OCI-LY7 (cell line): ENCODE results near the gene SPAG6. TPM values are rescaled to one million over a fixed set of nuclear protein-coding genes. Genes with fewer than 3 reads are reported as not detected.

Source experiments
- BruUV-seq: library from RNA; stranded (reverse); fragments of 400-500 nt; replicated peaks from 2 replicates; lab custom pipeline; 2021; lab: Mats Ljungman, UMichigan
- CTCF ChIA-PET: fragments of 300-600 bp; sonication (Branson Sonifier 250); formaldehyde crosslinking; loops from one replicate; lab custom pipeline; 2022; ENCODE audit warnings: antibody characterized with exemption; ENCODE audit not compliant: unreplicated experiment; lab: Charles Lee
- POLR2A ChIA-PET: fragments of 300-600 bp; sonication (Branson Sonifier 250); formaldehyde crosslinking; loops from one replicate; lab custom pipeline; 2022; ENCODE audit warnings: antibody characterized with exemption; lab: Charles Lee
- DNase-seq: peaks from one replicate; pipeline ENCODE4 v3.0.0-alpha.2; 2015; ENCODE audit warnings: low spot score
- H2AFZ ChIP-seq: fragments of 200-600 bp; sonication (generic), shearing (Covaris generic); 2 replicates; pipeline ENCODE4 v1.6.1; 2014; ENCODE audit warnings: mild to moderate bottlenecking, antibody characterized with exemption, low read length, moderate library complexity
- H3K27ac ChIP-seq: fragments of 200-600 bp; sonication (generic); 2 replicates; pipeline ENCODE4 v1.5.1; 2014; ENCODE audit warnings: mixed run types, low read depth, mild to moderate bottlenecking, moderate library complexity, low read length, inconsistent platforms; ENCODE audit not compliant: poor library complexity, severe bottlenecking
- H3K36me3 ChIP-seq: fragments of 200-600 bp; sonication (generic); 2 replicates; pipeline ENCODE4 v1.6.1; 2014; ENCODE audit warnings: mild to moderate bottlenecking, antibody characterized with exemption, low read length, moderate library complexity, mixed read lengths; ENCODE audit not compliant: insufficient read depth
- H3K4me1 ChIP-seq: fragments of 200-600 bp; sonication (generic); 2 replicates; pipeline ENCODE4 v1.5.1; 2014; ENCODE audit warnings: mild to moderate bottlenecking, low read length; ENCODE audit not compliant: insufficient read depth, poor library complexity, severe bottlenecking
- H3K4me2 ChIP-seq: fragments of 200-600 bp; sonication (generic); 2 replicates; pipeline ENCODE4 v1.6.1; 2014; ENCODE audit warnings: mild to moderate bottlenecking, low read length
- H3K4me3 ChIP-seq: fragments of 200-600 bp; sonication (generic); 2 replicates; pipeline ENCODE4 v1.5.1; 2014; ENCODE audit warnings: mild to moderate bottlenecking, low read depth, low read length; ENCODE audit not compliant: poor library complexity, severe bottlenecking
- H3K79me2 ChIP-seq: fragments of 200-600 bp; sonication (generic); 2 replicates; pipeline ENCODE4 v1.6.1; 2016; ENCODE audit warnings: low read depth, mild to moderate bottlenecking, low read length, moderate library complexity, mixed read lengths; ENCODE audit not compliant: insufficient read depth
- H3K9me2 ChIP-seq: fragments of 200-600 bp; sonication (generic); 2 replicates; pipeline ENCODE4 v1.6.1; 2016; ENCODE audit warnings: mild to moderate bottlenecking, low read length, mixed read lengths; ENCODE audit not compliant: insufficient read depth
- H3K9me3 ChIP-seq: fragments of 200-600 bp; sonication (generic); 2 replicates; pipeline ENCODE4 v1.6.1; 2014; ENCODE audit warnings: mild to moderate bottlenecking, mixed run types, low read length, mixed read lengths
- H4K20me1 ChIP-seq: fragments of 200-600 bp; sonication (generic); 2 replicates; pipeline ENCODE4 v1.6.1; 2014; ENCODE audit warnings: mild to moderate bottlenecking, antibody characterized with exemption, low read length, moderate library complexity, mixed read lengths; ENCODE audit not compliant: insufficient read depth
- EZH2phosphoT487 ChIP-seq: fragments of 200-600 bp; sonication (generic); IDR thresholded peaks from 2 replicates; pipeline ENCODE4 v1.6.1; 2018; ENCODE audit warnings: low read depth, borderline replicate concordance, mild to moderate bottlenecking, mixed run types, antibody characterized with exemption, low read length, moderate library complexity, mixed read lengths
- intact Hi-C: fragments of 100-400 bp; cut with micrococcal nuclease; formaldehyde crosslinking; loops from one replicate; pipeline ENCODE4 v1.10.0; 2022; ENCODE audit not compliant: unreplicated experiment
- total RNA-seq, 2 experiments: library from RNA; depleted of rRNA in 1 of 2; stranded (reverse); fragments of >200 nt in 1 of 2; shearing (Covaris generic) in 1 of 2; gene quantifications; 2 replicates each; pipeline ENCODE4 v1.2.3, GENCODE V29; 2014 to 2022
- TF ChIP-seq, protein P1 (sequence below): fragments of 200-600 bp; sonication (generic); conservative IDR thresholded peaks from 2 replicates; pipeline ENCODE4 v1.5.1; 2014; ENCODE audit warnings: mild to moderate bottlenecking, antibody characterized with exemption, low read length, moderate library complexity, mixed read lengths

Gene SPAG6
- total RNA-seq, 2 experiments from 2014 or later, result not detected

DNA sequence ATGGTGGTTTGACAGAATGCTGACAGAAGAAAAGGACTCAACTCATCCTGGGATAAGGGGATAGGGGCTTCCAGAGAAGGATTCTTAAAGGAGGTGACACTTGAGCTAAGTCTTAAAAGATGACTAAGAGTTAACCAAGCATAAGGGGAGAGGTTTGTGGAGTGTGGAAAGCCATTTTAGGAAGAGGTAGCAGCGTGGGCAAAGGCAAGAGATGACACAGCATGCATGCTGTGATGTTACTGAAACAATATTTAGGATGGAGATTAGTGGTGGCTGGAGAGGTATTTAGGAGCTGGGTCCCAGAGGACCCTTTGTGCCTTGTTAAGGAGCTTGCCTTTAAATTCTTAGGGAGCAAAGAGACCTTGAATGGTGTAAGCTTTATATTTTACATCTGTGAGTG is 65.1 kb downstream of the SPAG6 start:
- Histone ChIP-seq H3K4me2 (no peak overlapping the region), H2AFZ (no peak overlapping the region), H3K36me3 (no peaks in the 10 kb centered on the region), H3K79me2 (no peaks in the 10 kb centered on the region), H3K4me1 (no peaks in the 10 kb centered on the region), H3K4me3 (no peak overlapping the region), H3K27ac (no peak overlapping the region), H4K20me1 (no peaks in the 10 kb centered on the region), H3K9me2 (no peaks in the 10 kb centered on the region), H3K9me3 (no peaks in the 10 kb centered on the region)
- intact Hi-C loops, result no loop called here
- no peak for DNase-seq
- POLR2A ChIA-PET, result interaction anchor here (0.6 to 1.1 kb wide), 2 partner anchors 198 to 350 kb away, joined by 3 read pairs; no protein-coding TSS in a partner anchor
- BruUV-seq, result no TSS peak
- CTCF ChIA-PET, result no interaction called here
- TF ChIP-seq, protein P1, sequence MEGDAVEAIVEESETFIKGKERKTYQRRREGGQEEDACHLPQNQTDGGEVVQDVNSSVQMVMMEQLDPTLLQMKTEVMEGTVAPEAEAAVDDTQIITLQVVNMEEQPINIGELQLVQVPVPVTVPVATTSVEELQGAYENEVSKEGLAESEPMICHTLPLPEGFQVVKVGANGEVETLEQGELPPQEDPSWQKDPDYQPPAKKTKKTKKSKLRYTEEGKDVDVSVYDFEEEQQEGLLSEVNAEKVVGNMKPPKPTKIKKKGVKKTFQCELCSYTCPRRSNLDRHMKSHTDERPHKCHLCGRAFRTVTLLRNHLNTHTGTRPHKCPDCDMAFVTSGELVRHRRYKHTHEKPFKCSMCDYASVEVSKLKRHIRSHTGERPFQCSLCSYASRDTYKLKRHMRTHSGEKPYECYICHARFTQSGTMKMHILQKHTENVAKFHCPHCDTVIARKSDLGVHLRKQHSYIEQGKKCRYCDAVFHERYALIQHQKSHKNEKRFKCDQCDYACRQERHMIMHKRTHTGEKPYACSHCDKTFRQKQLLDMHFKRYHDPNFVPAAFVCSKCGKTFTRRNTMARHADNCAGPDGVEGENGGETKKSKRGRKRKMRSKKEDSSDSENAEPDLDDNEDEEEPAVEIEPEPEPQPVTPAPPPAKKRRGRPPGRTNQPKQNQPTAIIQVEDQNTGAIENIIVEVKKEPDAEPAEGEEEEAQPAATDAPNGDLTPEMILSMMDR, result no peak
- TF ChIP-seq EZH2phosphoT487, result no peak

- BruUV-seq, result no TSS peak
- POLR2A ChIA-PET, result interaction anchor here (0.6 to 1.1 kb wide), 2 partner anchors 198 to 351 kb away, joined by 3 read pairs; no protein-coding TSS in a partner anchor
- intact Hi-C loops, result no loop called here
Observed at GRCh38 chr10:22410846-22411245, 65.5 kb downstream of the SPAG6 start.

DNA sequence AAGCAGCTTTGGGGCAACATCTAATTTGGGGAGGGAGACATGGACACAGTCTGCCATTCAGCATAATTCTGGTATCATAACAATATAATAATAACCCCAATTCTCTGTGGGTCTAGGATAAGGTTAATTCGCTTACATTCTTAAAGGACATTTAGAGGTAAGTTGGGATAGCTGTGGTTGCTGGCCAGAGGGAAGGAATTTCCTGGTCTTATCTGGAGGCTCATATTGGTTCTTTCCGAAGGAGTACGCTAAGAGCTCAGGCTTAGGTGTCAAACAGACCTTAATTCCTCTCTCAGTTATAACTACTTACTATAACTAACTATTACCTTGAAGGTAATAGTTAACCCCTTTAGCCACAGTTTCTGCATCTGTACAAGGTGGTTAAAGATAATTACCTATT is 68.8 kb downstream of the SPAG6 start:
- no peak overlapping the region for H3K27ac ChIP-seq
- no peak overlapping the region for H2AFZ ChIP-seq
- H3K4me2 ChIP-seq, result no peak overlapping the region
- no peaks in the 10 kb centered on the region for H3K9me2 ChIP-seq
- no peaks in the 10 kb centered on the region for H3K4me1 ChIP-seq
- CTCF ChIA-PET, result no interaction called here
- no peak for DNase-seq
- no peak for TF ChIP-seq EZH2phosphoT487
- TF ChIP-seq, protein P1, result no peak
- POLR2A ChIA-PET, result no interaction called here
- H3K9me3 ChIP-seq, result no peaks in the 10 kb centered on the region
- no peaks in the 10 kb centered on the region for H4K20me1 ChIP-seq
- H3K79me2 ChIP-seq, result no peaks in the 10 kb centered on the region
- no TSS peak for BruUV-seq
- H3K36me3 ChIP-seq, result no peaks in the 10 kb centered on the region
- intact Hi-C loops, result no loop called here
- no peak overlapping the region for H3K4me3 ChIP-seq

More at GRCh38 chr10:22410846-22411245, 65.5 kb downstream of the SPAG6 start:
- CTCF ChIA-PET, result no interaction called here
- Histone ChIP-seq H3K79me2 (no peaks in the 10 kb centered on the region), H3K4me1 (no peaks in the 10 kb centered on the region), H3K4me3 (no peak overlapping the region), H3K9me2 (no peaks in the 10 kb centered on the region), H3K4me2 (no peak overlapping the region), H3K36me3 (no peaks in the 10 kb centered on the region), H2AFZ (no peak overlapping the region), H4K20me1 (no peaks in the 10 kb centered on the region), H3K27ac (no peak overlapping the region), H3K9me3 (no peaks in the 10 kb centered on the region)
- no peak for DNase-seq
- TF ChIP-seq, protein P1, result no peak
- TF ChIP-seq EZH2phosphoT487, result no peak
